Umbilical cord (tissue), 2 donors: ENCODE results near the gene MINK1. TPM values are rescaled to one million over a fixed set of nuclear protein-coding genes. Genes with fewer than 3 reads are reported as not detected.
"Not testable (repeated sequence)": the region's sequence is repeated elsewhere in the genome, so short reads cannot be mapped to it uniquely, and the experiment has no call there.

ENCODE experiments used
- DNase-seq: peaks from one replicate; pipeline ENCODE4 v3.0.0-alpha.2; 2015; ENCODE audit warnings: low spot score
- total RNA-seq: library from RNA; depleted of rRNA; stranded (reverse); fragments of >200 nt; gene quantifications from one replicate; pipeline ENCODE4 v1.2.3, GENCODE V29; 2014; ENCODE audit warnings: low replicate concordance; ENCODE audit not compliant: insufficient read depth

The MINK1 gene
- total RNA-seq, 1 donor from 2014 or later, result 10.1 TPM

DNA sequence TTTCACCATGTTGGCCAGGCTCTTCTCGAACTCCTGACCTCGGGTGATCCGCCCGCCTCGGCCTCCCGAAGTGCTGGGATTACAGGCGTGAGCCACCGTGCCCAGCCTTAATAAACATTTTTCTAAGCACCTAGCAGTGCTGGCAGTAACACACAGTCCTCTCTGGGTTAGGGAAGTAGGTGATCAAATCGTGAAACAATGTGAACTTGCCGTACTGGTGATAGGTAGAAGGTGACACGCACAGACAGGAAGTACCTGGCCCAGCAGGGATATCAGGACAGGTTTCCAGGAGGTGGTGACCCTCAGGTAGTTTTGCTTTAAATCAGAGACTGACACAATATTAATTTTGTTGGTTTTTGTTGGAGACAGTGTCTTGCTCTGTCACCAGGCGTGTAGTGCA lies 21.7 kb upstream of the MINK1 start:
- DNase-seq, result no peak

DNA sequence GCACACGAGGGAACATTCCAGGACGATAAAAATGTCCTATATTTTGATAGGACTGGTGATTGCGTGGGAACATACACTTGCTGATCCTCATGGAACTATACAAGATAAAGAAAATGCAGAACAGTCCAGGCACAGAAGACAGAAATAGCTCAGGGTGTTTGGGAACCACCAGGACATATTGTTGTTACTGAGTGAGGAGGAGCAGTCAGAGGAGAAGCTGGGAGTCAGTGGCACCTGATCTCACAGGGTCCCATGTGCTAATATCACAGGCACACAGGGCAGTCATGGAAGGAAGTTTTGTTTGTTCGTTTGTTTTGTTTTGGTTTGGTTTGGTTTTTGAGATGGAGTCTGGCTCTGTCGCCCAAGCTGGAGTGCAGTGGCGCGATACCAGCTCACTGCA lies 20.4 kb upstream of the MINK1 start:
- no peak for DNase-seq

DNA sequence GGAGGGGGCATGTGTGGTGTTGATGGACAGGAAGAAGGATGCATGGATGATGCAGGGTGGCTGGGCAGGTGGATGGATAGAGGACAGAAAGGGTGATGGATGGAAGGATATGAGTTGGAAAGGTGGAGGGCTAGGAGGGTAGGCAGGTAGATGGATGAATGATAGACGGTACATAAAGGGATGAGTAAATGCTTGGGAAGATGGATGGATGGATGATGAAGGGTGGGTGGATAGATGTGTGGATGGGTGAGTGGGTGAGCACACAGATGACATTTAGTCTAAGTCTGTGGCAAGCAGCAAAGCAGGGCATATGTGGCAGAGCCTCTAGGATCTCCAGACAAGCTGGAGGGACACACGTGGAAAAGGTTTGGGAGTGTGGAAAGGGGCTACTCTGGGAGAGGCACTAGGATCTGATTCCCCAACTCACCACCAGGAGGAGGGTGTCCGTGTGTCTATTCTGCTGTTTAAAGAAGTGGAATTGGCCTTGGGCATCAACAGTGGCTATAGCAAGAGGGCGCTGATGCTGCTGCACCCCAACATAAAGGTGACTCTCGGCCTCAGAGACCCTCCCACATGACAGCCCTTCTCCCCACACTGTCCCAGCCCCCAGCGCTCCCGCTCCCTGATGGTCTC lies 18.0 kb upstream of the MINK1 start:
- DNase-seq, result no peak

DNA sequence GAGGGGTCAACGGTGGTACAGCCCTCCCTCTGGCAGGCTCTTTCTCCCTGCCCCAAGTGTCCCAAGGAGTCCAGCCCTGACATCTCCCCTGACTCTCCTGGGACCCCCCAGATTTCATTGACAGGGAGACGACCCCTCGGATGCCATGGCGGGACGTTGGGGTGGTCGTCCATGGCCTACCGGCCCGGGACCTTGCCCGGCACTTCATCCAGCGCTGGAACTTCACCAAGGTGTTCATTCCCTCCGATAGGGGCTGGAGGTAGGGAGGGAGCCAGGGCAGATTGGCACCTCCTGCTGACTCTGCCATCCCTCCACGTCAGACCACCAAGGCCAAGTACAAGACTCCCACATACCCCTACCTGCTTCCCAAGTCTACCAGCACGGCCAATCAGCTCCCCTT lies 16.3 kb upstream of the MINK1 start:
- DNase-seq, result no peak

DNA sequence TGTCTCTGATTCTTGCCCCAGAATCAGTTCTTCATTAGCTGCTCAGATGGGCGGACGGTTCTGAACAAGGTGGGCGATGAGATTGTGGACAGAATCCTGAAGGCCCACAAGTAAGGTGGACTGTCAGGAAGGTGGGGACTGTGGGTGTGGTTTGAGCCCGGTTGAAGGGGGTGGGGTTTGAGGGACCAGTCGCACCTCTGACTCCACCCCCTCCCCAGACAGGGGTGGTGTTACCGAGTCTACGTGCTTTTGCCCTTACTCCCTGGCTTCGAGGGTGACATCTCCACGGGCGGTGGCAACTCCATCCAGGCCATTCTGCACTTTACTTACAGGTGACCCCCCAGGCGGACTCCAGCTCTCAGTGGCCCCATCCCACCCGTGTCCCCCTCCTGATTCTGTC lies 14.9 kb upstream of the MINK1 start:
- DNase-seq, result no peak

DNA sequence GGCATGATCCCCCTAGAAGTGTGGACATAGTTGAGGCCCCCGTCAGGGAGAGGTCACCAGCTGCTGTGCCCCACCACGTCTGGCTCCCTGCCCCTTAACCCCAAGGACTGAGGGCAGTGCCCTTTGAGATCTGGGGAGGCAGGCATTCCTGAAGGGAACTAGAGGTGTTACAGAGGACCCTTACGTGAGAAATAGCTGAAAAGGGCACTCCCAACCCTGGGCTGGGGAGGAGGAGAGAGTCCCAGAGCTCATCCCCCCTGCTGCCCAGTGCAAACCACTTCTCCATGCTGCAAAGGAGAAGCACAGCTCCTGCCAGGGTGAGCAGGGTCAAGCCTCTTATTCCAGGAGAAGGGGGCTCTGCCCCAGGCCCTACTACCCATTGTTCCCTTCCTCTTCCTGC lies 10.3 kb upstream of the MINK1 start:
- DNase-seq, result no peak

DNA sequence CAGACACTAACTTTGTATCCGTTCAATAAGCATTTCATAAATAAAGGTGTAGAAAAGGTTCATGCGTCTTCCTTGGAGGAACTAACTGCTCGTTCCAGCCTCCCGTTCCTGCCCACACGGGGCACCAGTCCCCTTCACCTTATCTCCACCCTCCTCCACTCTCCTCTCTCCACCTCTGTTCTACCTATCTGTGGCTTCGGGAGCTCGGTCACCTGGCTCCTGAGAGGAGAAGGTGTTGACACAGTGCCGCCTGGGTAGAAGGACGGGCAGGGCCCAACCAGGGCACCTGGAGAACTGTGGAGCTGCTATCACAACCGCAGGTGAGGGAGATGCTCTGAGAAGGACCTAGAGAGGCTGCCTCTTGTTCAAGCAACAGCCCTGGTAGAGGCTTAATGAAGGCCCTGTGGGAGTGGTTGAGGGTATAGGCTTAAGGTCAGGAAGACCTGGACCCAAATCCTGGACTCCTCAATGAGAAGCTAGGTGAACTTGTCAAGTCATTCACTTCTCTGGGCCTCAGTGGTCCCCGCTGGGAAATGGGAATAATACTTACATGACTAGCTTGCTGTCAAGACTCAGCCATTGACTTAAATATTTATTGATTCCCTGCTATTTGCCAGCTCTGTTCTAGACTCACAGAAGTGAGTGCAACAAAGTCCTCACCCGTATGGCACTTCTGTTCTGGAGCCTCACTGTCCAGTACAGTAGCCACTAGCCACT lies 9.6 kb upstream of the MINK1 start:
- no peak for DNase-seq

DNA sequence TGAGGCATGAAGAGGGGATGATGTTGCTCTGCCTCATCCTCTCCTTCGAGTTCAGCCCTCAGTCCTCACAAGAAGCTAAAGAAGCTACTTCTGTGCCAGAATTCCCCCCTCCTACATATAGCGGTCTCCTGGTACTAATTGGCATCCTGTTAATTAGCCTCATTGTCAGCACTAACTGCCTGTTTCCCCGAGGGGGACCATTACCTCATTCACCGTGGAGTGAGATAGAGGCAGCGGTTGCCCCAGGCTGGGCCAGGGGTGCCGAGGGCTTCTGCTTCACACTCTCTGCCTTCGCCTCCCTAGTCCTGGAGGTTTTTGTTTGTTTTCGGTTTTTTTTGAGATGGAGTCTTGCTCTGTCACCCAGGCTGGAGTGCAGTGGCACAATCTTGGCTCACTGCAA lies 5.7 kb upstream of the MINK1 start:
- no peak for DNase-seq

DNA sequence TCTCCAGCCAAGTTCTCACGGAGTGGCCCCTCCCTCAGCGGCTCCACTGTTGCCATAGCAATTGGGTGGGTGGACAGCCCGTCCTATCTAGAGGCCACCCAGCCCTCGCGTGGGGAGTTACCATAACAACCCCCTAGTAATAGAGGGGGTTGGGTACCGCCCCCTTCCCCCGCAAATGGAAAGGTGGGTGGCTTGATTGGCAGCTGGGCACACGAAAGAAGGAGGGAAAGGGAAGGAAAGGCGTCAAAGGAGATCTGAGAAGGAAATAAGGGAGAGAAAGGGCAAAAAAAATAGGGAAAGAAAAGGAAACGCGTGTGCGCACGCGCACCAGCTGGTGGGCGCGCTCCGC lies 337 bp upstream of the MINK1 start:
- DNase-seq, result not testable (repeated sequence)

DNA sequence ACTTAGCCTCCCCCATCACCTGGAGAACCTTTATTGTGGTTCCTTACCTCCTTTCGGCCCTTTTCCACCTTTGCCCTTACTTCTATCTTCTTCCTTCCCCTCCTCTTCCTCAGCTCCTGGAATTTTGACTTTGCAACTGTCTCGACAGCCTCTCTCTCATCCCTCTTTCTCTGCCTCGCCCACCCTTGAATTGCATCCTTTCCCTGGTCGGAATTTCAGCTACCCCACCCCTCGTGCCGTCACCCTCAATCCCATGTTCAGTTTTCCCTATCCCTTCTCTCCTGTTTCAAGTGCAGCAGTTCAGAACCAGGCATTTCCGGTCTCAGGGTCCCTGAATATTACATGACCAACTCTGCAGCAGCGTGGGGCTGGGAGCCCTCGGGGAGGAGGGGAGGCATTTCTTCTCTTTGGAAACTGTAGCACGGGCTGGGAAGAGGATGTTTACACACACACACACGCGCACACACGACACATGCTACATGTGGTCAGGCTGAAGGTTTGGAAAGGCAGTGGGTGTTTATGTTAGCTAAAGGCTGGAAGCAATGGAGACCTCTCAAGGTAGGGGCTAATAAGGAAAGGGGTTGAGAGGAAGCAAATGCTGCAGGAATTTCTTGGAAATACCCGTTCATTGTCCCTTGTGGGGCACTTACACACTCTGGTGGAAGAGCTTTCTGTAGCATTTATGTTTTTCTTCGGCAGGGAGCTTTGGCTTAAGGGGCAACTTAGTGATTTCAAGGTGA lies 971 bp downstream of the MINK1 start:
- peak; percentile 69 for DNase-seq

DNA sequence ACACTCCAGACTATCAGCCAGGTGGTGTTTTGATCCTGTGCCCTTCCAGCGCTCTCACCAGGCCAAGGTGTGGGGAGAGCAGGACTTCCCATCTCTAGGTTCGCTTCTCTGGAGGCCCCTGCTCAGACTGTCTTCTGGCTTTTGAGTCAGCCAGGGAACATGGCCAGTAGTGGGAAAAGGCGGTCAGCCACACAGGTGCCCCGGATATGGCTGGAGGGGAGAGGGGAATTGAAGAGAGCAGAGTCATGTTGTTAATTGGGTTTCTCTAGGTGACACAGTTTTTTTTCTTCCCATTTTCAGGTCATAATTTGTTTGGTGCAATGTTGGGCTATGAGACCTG lies 1.5 kb downstream of the MINK1 start:
- DNase-seq, result no peak

DNA sequence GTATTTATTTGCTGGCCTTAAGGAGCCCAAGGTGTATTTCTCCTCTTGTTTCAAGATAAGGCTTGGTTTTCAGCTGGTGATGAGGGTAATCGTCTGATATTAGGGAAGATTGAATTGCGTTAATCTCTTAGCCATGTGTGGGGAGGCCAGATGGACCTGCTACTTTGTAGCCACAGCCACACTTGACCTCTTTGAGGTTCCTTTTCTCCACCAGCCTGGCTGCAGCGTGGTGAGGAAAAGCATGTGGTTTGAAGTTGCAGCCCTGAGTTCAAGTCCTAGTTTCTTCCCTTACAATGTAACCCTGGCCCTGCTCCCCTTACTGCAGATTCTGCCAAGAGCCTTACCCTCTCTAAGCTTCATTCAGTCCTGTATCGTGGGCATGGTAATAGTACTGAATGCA lies 3.1 kb downstream of the MINK1 start:
- no peak for DNase-seq

DNA sequence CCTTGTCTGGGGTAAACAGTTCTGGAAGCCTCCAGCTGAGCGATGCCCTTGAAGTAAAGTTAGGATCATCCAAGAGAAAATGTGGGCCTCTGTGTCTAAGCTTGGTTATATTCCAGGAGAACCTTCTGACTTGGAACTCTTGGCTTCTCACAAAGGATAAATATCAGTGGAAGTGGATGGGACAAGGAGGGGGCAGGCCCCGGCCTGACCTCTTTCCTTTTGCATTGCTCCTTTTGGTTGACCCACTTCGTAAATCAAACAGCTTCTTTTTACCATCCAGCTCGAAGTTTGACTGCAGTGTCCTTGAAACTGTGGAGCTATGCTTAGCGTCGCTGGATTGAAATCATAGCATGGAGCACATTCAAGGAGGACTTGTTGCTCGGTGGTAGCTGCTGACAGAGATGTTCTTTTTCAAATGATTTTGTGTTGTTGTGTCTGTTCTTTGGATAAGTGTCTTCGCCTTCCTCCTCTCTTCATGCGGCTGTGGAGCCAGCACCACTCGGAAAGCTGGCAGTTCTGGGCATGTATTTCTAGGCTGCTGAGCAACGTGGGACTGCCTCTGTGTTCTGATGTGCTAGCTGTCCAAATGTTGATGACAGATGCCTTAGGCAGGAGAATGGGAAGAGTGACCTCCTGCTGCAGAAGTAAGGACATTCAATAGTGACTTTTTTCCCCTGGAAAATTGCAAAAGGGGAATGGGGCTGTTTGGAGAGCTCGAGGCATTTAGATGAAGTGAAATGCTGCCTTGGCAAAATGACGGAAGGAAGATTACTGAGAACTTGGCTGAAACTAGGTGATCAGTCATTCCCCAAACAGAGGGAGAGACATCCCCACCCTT lies 4.5 kb downstream of the MINK1 start:
- no peak for DNase-seq

DNA sequence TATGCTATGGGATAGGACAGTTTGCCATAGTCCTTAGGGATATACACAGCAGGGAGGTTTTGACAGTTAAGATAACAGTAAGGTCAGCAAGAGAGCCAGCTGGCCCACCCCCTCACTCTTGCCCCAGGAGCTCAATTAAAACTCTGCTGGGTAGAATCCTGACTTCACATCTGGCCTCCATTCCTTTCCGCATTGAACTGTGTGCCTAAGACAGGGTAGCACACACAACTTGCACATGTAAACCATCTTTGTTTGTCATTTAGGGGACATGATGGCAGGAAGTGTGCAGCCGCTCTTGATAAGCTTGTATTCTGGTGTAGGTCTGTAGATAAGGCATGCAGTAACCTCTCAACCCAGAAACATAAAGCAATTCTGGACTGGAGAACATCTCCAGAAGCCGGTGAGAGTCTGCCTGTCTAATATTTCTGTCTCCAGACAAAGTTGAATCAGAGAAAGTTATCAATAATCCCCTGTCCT lies 5.2 kb downstream of the MINK1 start:
- DNase-seq, result no peak

DNA sequence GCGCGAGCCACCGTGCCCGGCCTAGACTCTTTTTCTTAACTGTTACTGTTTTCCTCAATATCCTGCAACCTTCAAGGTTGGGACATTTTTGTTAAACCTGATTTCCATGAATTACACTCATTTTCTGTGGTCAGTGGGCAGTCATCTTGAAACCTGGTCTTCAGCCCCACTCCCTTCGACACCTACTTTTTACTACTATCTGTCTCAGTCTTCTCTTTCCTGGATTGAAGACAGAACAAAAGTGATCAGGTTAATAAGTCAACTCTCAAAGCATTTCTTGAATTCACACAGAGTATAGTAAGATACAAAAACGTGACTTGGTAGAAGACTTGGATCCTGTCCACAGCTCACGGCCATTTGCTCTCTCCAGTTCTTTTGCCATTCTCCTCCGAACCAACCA lies 6.1 kb downstream of the MINK1 start:
- DNase-seq, result no peak

DNA sequence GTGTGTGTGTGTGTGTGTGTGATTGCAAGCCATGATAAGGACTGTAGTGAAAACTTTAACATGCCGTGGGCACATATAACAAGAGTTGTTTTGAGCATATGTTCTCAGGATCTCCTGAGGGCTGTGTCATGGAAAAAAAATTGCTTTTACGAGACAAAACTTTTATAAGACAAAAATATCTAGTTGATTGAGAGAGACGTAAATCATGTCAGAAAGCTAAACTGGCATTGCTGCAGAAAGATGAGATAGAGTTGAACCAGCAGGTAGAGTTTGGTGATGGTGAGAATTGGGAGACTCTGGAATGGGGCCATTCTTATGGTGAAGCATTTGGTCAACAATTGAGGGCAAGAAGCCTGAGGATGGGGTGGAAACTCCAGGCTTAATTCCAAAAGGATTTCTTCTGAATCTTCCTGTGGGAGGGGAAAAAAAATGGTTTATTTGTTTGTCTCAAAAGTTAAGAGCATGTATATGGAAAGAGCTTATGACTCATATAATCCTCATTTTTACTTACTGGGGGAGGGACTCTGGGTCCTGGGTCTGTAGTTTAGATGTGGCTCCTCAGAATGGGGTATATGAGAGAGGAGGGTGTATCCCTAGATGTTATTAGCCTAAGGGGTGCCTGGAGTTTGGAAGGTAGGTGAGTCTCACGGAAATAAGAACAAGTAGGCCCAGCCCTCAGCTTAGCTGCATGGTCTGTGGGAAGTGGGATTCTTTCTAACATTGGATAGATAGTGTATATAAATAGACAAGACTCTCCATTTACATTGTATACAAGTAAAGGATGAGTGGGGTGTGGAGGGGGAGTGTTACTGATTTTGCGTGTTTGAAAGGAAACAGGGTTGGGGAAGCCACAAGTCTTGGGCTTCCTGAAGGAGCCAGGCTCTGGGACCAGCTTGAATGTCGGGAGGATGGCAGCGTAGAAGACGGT lies 7.1 kb downstream of the MINK1 start:
- DNase-seq, result no peak

DNA sequence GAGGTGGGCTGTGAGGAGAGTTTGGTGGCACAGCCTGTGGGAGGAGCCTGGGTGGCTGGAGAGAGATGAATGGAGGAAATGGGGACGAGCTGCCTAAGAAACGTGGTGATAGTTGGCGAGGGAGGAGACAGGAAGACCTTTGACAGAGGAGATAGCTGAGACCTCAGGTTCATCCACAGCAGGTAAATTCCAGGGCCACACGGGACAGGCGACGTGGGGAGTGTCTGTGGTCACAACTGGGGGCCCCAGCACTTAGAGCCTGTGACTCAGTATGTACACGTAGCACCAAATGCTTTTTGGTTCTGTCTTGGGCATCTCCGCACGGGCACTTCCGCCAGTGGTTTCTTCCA lies 7.7 kb downstream of the MINK1 start:
- DNase-seq, result no peak

DNA sequence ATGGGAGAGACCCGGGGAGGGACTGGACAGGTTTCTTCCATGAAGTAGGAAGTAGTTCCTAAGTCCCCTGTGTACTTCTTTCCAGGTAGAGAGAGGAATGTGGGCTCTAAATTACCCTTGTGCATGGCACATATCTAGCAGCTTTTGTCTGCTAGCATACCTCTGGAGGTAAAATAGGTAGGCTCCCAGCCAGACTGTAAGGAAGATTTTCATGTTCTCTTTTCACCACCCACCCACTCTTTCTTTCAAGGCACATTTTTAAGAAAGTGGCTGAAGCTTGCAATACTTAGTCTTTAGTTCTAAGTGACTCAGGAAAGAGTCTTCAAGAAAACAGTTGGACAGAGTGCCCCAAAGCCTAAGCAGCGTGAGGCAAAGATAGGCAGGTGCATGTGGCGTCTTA lies 9.2 kb downstream of the MINK1 start:
- no peak for DNase-seq

DNA sequence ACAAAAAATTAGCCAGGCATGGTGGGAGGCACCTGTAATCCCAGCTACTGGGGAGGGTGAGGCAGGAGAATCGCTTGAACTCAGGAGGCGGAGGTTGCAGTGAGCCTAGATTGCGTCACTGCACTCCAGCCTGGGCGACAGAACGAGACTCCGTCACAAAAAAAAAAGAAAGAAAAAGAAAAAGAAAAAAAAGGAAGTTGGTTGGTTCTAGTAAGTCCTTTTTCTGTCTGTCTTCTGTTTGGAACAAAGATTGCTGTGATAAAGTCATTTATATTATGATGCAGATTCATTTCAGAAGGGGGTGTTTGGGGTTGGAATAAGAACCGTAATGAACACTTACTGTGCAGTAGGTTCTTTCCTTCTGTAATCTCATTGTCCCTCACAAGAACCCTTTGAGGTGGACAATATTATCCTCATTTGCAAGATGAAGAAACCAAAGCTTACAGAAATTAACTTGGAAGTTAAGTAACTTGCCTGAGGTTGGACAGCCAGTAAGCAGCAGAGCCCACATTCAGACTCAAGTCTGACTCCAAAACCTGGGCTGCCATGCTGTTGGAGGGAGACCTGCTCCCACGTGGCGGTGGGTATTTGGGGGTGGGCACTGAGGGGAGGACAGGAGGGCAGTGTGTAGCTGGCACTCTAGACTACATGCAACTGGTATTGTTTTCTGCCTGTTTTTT lies 10.3 kb downstream of the MINK1 start:
- no peak for DNase-seq

DNA sequence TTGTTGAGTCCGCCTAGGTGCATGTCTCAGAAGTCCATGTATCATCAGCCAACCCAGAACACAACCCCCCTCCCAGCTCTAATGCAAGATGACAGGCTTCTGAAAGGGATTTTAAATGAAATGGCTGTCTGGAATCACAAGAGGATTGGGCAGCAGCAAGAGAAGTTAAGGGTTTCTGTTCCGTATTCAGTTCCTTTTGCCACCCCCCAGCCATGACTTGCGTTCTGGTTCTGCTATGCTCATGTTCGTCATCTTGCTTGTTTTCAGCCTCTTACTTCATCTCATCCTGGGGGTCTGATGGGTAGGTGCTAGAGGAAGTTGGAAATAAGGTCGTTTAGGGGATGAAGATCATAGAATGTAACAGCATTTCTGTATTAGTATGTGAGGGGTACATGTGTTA lies 12.0 kb downstream of the MINK1 start:
- DNase-seq, result no peak
